ENCODE data around the gene TENM3.

Gene TENM3

GRCh38 chr4:182254026-182254780 is 11.0 kb downstream of the TENM3 start:
- no peak for DNase-seq (ENCODE audit: low read depth in 2 of 2)

- DNase-seq (ENCODE audit: low read depth in 2 of 2): no peak
These were observed 12.4 kb downstream of the TENM3 start for GRCh38 chr4:182255441-182256190.

- no peak for DNase-seq (ENCODE audit: low read depth in 2 of 2)
These were observed 13.8 kb downstream of the TENM3 start for GRCh38 chr4:182257016-182257415.

GRCh38 chr4:182257503-182257902 is 14.3 kb downstream of the TENM3 start:
- DNase-seq (ENCODE audit: low read depth in 2 of 2): no peak

GRCh38 chr4:182258441-182259000 is 15.3 kb downstream of the TENM3 start:
- no peak for DNase-seq (ENCODE audit: low read depth in 2 of 2)

- no peak for DNase-seq (ENCODE audit: low read depth in 2 of 2)
These were observed 18.5 kb downstream of the TENM3 start for GRCh38 chr4:182261651-182262223.

GRCh38 chr4:182263562-182263961 is 20.4 kb downstream of the TENM3 start:
- no peak for DNase-seq (ENCODE audit: low read depth in 2 of 2)

GRCh38 chr4:182264139-182264752 is 21.0 kb downstream of the TENM3 start:
- no peak for DNase-seq (ENCODE audit: low read depth in 2 of 2)

GRCh38 chr4:182265881-182266280 is 22.7 kb downstream of the TENM3 start:
- DNase-seq (ENCODE audit: low read depth in 2 of 2): no peak

- no peak for DNase-seq (ENCODE audit: low read depth in 2 of 2)
These were observed 23.8 kb downstream of the TENM3 start for GRCh38 chr4:182267048-182267447.

GRCh38 chr4:182268966-182269365 is 25.8 kb downstream of the TENM3 start:
- DNase-seq (ENCODE audit: low read depth in 2 of 2): no peak

GRCh38 chr4:182271731-182272130 is 28.5 kb downstream of the TENM3 start:
- no peak for DNase-seq (ENCODE audit: low read depth in 2 of 2)

- DNase-seq (ENCODE audit: low read depth in 2 of 2): no peak
These were observed 28.9 kb downstream of the TENM3 start for GRCh38 chr4:182272151-182272550.

GRCh38 chr4:182273191-182273935 is 30.2 kb downstream of the TENM3 start:
- no peak for DNase-seq (ENCODE audit: low read depth in 2 of 2)

GRCh38 chr4:182276210-182277109 is 33.3 kb downstream of the TENM3 start:
- no peak for DNase-seq (ENCODE audit: low read depth in 2 of 2)

GRCh38 chr4:182277377-182277776 is 34.2 kb downstream of the TENM3 start:
- DNase-seq (ENCODE audit: low read depth in 2 of 2): no peak

GRCh38 chr4:182278729-182279128 is 35.5 kb downstream of the TENM3 start:
- DNase-seq (ENCODE audit: low read depth in 2 of 2): no peak

GRCh38 chr4:182280436-182281111 is 37.4 kb downstream of the TENM3 start:
- DNase-seq (ENCODE audit: low read depth in 2 of 2): no peak

GRCh38 chr4:182286035-182286434 is 42.8 kb downstream of the TENM3 start:
- no peak for DNase-seq (ENCODE audit: low read depth in 2 of 2)

GRCh38 chr4:182286931-182287330 is 43.7 kb downstream of the TENM3 start:
- DNase-seq (ENCODE audit: low read depth in 2 of 2): no peak
